ENCODE measurements around the gene OCIAD1. TPM values are rescaled to one million over a fixed set of nuclear protein-coding genes. Genes with fewer than 3 reads are reported as not detected.
A peak's percentile ranks its signal among the peaks of the same experiment; 100 is the strongest.

OCIAD1 gene
- total RNA-seq, 2 experiments from 2014 or later = 93.6 to 120 TPM

GRCh38 chr4:48904541-48905142 lies 73.8 kb downstream of the OCIAD1 start:
- Mint-ChIP-seq H3K9me3 (no peaks in the 10 kb centered on the region), H3K36me3 (ENCODE audit: low read depth) (peaks cover 48% of the 10 kb centered on the region), H3K27ac (peak overlapping the region; percentile 21), H3K27me3 (no peaks in the 10 kb centered on the region), H3K4me1 (peaks cover 59% of the 10 kb centered on the region), H3K4me3 (peak overlapping the region; percentile 85)
- ChIA-PET CTCF (interaction anchor here (0.6 kb wide), 2 partner anchors 114 to 417 kb away, joined by 3 to 5 read pairs; no protein-coding TSS in a partner anchor), POLR2A (no interaction called here)
- DNase-seq = no peak

- DNase-seq = no peak
- CTCF ChIA-PET = interaction anchor here (0.6 to 1.3 kb wide), 6 partner anchors 8 to 418 kb away, joined by 3 to 5 read pairs (median 4); no protein-coding TSS in a partner anchor
- H3K36me3 Mint-ChIP-seq (ENCODE audit: low read depth) = peaks cover 42% of the 10 kb centered on the region
- H3K9me3 Mint-ChIP-seq = no peaks in the 10 kb centered on the region
- no peaks in the 10 kb centered on the region for H3K27me3 Mint-ChIP-seq
- peak overlapping the region; percentile 88 for H3K27ac Mint-ChIP-seq
- POLR2A ChIA-PET = interaction anchor here (0.6 kb wide), 1 partner anchor 157 kb away, joined by 5 read pairs; no protein-coding TSS in a partner anchor
- peak overlapping the region; percentile 85 for H3K4me3 Mint-ChIP-seq
- peaks cover 54% of the 10 kb centered on the region for H3K4me1 Mint-ChIP-seq
Measured at GRCh38 chr4:48905363-48906015, 74.6 kb downstream of the OCIAD1 start.

- peak; percentile 87 for DNase-seq
- H3K27ac Mint-ChIP-seq = peak within 1 kb of the TSS; percentile 91
- no peaks in the 10 kb centered on the region for H3K27me3 Mint-ChIP-seq
- H3K4me1 Mint-ChIP-seq = peaks cover 47% of the 10 kb centered on the region
- ChIA-PET POLR2A (no interaction called here), CTCF (interaction anchor here (0.6 to 1.3 kb wide), 5 partner anchors 9 to 328 kb away, joined by 3 to 4 read pairs (median 4); no protein-coding TSS in a partner anchor)
- no peaks in the 10 kb centered on the region for H3K9me3 Mint-ChIP-seq
- peak within 1 kb of the TSS; percentile 85 for H3K4me3 Mint-ChIP-seq
- peaks cover 32% of the 10 kb centered on the region for H3K36me3 Mint-ChIP-seq (ENCODE audit: low read depth)
Measured at GRCh38 chr4:48906206-48907173, 75.6 kb downstream of the OCIAD1 start, which contains the start of gene OCIAD2. Gene OCIAD2, minus strand, starts transcription at chr4:48906774. Its CDS starts 2,225 bp downstream, at chr4:48904549.

- Mint-ChIP-seq H3K4me3 (no peak overlapping the region), H3K36me3 (ENCODE audit: low read depth) (peaks cover 22% of the 10 kb centered on the region), H3K27ac (peak overlapping the region; percentile 21), H3K4me1 (peaks cover 39% of the 10 kb centered on the region), H3K9me3 (no peaks in the 10 kb centered on the region), H3K27me3 (no peaks in the 10 kb centered on the region)
- POLR2A ChIA-PET = no interaction called here
- CTCF ChIA-PET = interaction anchor here (1.2 kb wide), 1 partner anchor 50 kb away, joined by 3 read pairs; no protein-coding TSS in a partner anchor
- DNase-seq = no peak
Measured at GRCh38 chr4:48907706-48908477, 77.0 kb downstream of the OCIAD1 start.

- Mint-ChIP-seq H3K4me3 (no peak overlapping the region), H3K4me1 (peaks cover 37% of the 10 kb centered on the region)
- CTCF ChIA-PET = no interaction called here
Measured at GRCh38 chr4:48908687-48909086, 77.8 kb downstream of the OCIAD1 start.

GRCh38 chr4:48909697-48910096 lies 78.8 kb downstream of the OCIAD1 start:
- peak overlapping the region; percentile 41 for H3K27ac Mint-ChIP-seq
- peaks cover 33% of the 10 kb centered on the region for H3K4me1 Mint-ChIP-seq
- no peaks in the 10 kb centered on the region for H3K9me3 Mint-ChIP-seq
- no peak for DNase-seq
- peaks cover 13% of the 10 kb centered on the region for H3K36me3 Mint-ChIP-seq (ENCODE audit: low read depth)
- CTCF ChIA-PET = interaction anchor here (1.0 kb wide), 1 partner anchor 81 kb away, joined by 3 read pairs; no protein-coding TSS in a partner anchor
- no peaks in the 10 kb centered on the region for H3K27me3 Mint-ChIP-seq
- POLR2A ChIA-PET = no interaction called here
- H3K4me3 Mint-ChIP-seq = no peak overlapping the region

More at GRCh38 chr4:48908687-48909086, 77.8 kb downstream of the OCIAD1 start:
- no peak for DNase-seq
- H3K27ac Mint-ChIP-seq = no peak overlapping the region
- no peaks in the 10 kb centered on the region for H3K27me3 Mint-ChIP-seq
- no peaks in the 10 kb centered on the region for H3K9me3 Mint-ChIP-seq
- H3K36me3 Mint-ChIP-seq (ENCODE audit: low read depth) = peaks cover 18% of the 10 kb centered on the region
- POLR2A ChIA-PET = no interaction called here

- peaks cover 6% of the 10 kb centered on the region for H3K36me3 Mint-ChIP-seq (ENCODE audit: low read depth)
- H3K9me3 Mint-ChIP-seq = no peaks in the 10 kb centered on the region
- no peak for DNase-seq
- no peak overlapping the region for H3K27ac Mint-ChIP-seq
- CTCF ChIA-PET = interaction anchor here (0.6 to 1.0 kb wide), 2 partner anchors 50 to 82 kb away, joined by 3 read pairs; no protein-coding TSS in a partner anchor
- no peak overlapping the region for H3K4me3 Mint-ChIP-seq
- H3K4me1 Mint-ChIP-seq = peaks cover 24% of the 10 kb centered on the region
- POLR2A ChIA-PET = no interaction called here
- no peaks in the 10 kb centered on the region for H3K27me3 Mint-ChIP-seq
Measured at GRCh38 chr4:48910511-48910910, 79.6 kb downstream of the OCIAD1 start.

Other genes with a start within 250 kb of the OCIAD1 start
- gene FRYL, start 50.8 kb upstream of the OCIAD1 start, total RNA-seq = 100 to 1,000 TPM in 1 of 2 experiments, 10 to 100 TPM in 1; 96.8 to 102 TPM
- 100 to 1,000 TPM in 1 of 2 experiments, 10 to 100 TPM in 1; 99.0 to 137 TPM for gene OCIAD2, start 75.7 kb downstream of the OCIAD1 start, total RNA-seq
- gene CWH43, start 155.2 kb downstream of the OCIAD1 start, total RNA-seq = not detected